Stimulated activated CD8-positive, alpha-beta memory T cell treated with anti-CD3 and anti-CD28 coated beads, Interleukin-15, amount 100 ng/mL, for 48 hours (primary cell): Measurements from ENCODE around the gene NME3.

Experiments
- DNase-seq, 2 donors: peaks; one replicate each; pipeline ENCODE4 v3.0.0-alpha.2; 2020; ENCODE audit warnings: low read depth in 2 of 2

The NME3 gene

GRCh38 chr16:1768767-1769401 is 2.5 kb downstream of the NME3 start:
- no peak for DNase-seq

- no peak for DNase-seq
These were observed 3.1 kb downstream of the NME3 start for GRCh38 chr16:1768061-1768766.

- no peak for DNase-seq
These were observed 4.0 kb downstream of the NME3 start for GRCh38 chr16:1767116-1767994.

GRCh38 chr16:1766701-1767100 is 4.6 kb downstream of the NME3 start:
- DNase-seq: no peak

GRCh38 chr16:1766231-1766630 is 5.1 kb downstream of the NME3 start:
- no peak for DNase-seq

GRCh38 chr16:1765826-1766225 is 5.5 kb downstream of the NME3 start:
- DNase-seq: no peak

GRCh38 chr16:1764971-1765370 is 6.4 kb downstream of the NME3 start:
- no peak for DNase-seq

- no peak for DNase-seq
These were observed 7.5 kb downstream of the NME3 start for GRCh38 chr16:1763521-1764511.

- no peak for DNase-seq
These were observed 8.3 kb downstream of the NME3 start for GRCh38 chr16:1762879-1763520.

GRCh38 chr16:1762196-1762878 is 9.0 kb downstream of the NME3 start:
- DNase-seq: no peak

- no peak for DNase-seq
These were observed 9.6 kb downstream of the NME3 start for GRCh38 chr16:1761751-1762150.

GRCh38 chr16:1760911-1761310 is 10.4 kb downstream of the NME3 start:
- no peak for DNase-seq

- no peak for DNase-seq
These were observed 11.8 kb downstream of the NME3 start for GRCh38 chr16:1759511-1759910.

GRCh38 chr16:1758923-1759322 is 12.4 kb downstream of the NME3 start:
- DNase-seq: no peak

- no peak for DNase-seq
These were observed 13.5 kb downstream of the NME3 start for GRCh38 chr16:1757714-1758461.

GRCh38 chr16:1754204-1754603 is 17.1 kb downstream of the NME3 start:
- no peak for DNase-seq

- DNase-seq: no peak
These were observed 18.5 kb downstream of the NME3 start for GRCh38 chr16:1752853-1753252.

- no peak for DNase-seq
These were observed 19.4 kb downstream of the NME3 start for GRCh38 chr16:1751946-1752345.
